ENCODE measurements around the gene GREM2.

GREM2 gene

DNA sequence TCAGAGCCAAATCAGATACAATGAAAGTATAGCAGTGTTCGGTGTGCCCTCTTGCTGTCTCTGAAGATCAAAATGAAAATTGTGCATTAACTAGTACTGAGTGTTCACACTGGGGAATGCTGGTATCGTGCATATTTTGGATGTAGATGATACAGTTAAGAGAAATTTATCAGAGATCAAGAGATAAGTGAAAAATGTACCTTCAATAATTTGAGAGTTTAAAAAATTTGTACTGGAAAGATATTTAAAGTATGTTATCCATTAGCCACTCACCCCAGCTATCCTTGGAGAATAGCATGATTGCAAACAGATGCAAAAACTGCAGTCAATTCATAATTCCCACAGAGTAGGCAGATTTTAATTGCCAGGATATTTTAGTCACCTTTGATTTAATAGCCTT lies 56.4 kb downstream of the GREM2 start:
- no peak for DNase-seq

- no peak for DNase-seq
These were observed 58.6 kb downstream of the GREM2 start for GRCh38 chr1:240553351-240553750.

DNA sequence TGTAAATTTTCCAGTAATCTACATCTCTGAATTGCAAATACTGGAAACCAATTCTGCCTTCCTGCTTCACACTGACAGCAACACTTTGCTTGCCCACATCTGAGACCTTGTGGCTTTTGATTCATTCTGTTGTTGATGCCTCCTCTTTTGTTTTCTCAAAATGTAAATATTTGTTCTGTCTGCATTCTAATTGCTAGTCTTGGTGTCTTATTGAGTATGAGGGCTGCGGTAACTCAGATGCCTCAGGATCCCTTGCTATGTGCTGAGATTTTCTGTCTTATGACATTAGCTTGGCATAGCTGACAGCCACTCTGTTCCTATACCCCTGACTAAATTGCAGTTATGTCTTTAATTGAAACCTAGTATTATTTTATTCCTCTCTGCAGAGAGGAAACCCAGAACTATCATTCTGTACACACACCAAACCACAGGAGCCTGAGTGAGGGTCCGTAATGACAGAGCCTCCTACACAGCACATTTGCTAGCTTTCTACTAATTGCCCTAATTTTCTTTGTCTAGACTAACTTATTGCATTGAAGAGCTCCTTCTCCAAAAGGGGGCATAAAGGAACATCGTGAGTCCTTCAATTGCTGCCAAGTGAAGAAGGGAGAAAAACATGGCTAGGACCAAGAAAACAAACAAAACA lies 72.1 kb downstream of the GREM2 start:
- DNase-seq = no peak

DNA sequence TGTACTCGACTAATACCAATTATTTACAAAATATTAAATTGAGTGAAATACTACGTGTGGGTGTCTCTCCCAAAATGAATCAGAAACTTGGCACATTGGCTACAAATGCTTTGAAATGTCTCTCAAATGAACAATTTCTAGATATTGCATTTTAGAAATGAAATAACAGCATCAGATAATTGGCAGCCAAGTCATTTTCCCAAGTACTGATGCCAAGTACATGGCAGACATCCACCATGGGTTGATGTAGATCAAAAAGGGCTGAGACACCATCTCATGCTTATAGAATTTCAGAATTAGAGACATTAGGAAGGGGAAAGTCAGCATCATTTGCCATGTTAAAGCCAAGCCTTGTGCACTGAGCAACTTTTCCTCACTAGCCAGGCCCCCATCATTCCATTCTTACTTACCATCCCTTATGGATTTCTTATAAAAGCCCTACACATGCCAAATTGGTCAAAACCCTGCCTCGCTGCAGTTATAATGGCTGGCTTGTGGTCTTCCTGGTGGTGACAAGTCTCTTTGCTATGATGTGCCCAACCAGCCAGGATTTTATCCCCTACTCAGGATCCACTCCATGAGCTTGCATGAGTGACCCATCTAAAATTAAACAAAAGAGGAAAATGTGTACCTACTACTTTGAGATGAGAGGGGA lies 73.1 kb downstream of the GREM2 start:
- no peak for DNase-seq

DNA sequence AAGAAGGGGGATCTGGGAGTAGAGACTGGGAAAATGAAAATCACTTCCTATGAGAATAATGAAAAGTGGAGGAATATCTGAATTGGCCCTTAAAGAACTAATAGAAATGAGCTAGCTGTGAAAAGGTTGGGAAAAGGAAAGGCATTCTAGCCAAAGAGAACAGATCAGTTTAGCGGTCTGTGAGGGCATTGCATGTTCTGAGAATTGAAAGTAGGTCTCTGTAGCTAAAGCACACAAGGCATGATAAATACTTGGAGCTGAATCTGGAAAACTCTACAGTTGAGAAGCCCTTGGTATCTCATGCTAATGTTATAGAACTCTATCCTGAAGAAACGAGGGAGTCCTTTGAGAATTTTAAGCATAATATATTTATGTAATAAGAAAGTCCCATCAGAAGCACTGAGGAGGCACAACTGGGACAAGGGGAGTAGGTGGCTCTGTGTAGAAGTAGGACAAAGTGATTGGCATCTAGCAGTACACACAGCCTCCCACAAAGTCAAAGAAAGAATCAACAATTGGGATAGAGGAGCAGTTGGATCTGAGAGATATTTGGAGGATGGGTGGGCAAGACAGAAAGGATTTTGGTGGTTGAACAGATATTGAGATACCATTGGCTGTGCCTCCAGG lies 78.7 kb downstream of the GREM2 start:
- no peak for DNase-seq

GRCh38 chr1:240528591-240528990 lies 83.4 kb downstream of the GREM2 start:
- DNase-seq = no peak

DNA sequence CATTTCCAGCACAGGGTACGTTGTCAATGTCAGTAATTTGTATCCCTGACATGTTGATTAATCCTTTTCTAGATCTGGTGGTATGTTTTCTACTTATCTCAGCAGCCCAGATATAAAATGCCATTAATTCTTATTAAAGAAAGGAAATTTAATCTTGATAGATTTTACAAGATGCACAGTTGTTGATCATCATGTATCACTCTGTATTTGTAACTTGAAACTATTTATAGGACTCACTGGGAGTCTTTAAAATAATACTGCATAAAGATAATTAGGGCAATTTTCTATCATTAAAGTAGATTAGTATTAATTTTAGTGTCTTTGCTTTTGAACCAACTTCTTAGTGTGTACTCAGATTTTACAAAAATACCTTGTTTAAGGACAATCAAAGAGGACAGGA lies 84.9 kb downstream of the GREM2 start:
- DNase-seq = no peak

DNA sequence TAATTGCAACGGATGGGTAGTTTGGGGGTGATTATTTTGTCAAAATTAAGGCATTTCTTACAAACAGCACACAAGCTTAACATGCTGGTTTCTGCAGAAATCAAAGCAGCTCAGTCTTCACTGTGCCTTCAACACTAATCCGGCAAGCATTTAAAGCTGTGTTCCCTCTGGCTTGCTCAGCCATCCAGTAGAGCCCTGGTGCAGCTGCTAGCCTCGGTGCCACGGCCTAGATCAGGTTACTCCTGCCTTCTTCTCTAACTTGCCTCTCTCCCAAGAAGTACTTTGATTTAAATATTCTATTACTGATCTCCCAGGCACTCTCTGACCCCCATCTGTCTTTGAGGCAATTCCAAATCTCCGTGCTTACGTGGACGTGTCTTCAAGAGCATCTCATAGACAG lies 85.6 kb downstream of the GREM2 start:
- DNase-seq = no peak

DNA sequence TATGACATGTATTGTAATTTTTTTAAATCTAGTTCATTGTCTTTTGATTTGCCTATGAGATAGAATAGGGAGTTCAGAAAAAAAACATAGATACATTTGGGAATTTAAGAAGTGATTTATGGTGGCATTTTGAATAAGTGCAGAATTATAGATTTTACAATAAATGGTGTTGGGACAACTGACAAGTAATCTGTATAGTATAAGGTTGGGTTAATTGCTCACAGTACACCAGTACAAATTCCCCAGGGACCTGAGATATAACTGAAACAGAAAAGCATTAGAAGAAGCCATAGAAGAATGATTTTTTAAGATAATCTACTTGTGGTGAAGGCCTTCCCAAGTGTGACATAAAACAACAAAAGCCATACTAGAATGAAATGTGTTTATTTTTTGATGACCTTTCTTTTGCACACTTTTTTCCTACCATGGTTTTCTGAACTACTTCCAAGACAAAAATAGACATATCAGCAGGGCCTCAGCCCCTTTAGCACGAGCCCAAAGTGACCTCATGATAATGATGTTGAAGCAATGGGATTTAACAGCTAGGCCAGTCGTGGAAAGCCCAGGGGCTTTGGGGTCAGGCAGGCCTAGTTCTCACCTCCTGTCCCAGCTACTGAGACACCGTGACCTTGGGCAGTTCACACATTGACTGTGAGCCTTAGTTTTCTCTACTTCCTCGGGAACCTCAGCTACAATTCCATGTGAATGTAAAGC lies 87.4 kb downstream of the GREM2 start:
- no peak for DNase-seq

DNA sequence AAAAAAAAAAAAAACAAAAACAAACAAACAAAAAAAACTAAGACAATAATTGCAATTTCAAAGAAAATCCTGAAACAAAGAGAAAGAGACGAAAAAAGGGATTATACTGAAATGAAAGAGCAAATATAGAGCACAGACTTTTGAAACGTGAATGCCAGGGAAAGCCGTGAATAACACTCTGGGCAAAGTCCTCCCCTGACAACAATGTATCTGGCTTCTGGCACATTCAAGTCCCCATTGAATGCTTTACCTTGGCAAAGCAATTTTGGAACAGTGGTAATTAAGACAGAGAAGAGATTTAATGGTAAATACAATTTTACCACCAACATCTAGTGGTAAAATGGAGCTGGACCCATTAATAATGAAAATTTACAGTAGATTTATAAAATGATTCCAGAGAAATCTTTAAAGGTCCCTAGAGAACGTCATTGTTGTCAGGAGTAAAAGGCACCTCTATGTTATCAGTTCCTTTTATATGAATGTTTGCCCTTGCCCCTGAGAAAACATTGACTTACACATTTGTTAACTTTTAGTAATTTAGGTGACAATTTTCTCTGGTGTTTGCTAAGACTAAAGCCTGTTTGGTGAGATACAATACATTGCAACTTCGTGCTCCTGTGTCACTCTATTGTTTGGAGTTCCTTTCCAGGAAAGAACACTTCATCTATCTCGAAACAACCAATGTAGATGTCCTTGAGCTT lies 89.7 kb downstream of the GREM2 start:
- no peak for DNase-seq

DNA sequence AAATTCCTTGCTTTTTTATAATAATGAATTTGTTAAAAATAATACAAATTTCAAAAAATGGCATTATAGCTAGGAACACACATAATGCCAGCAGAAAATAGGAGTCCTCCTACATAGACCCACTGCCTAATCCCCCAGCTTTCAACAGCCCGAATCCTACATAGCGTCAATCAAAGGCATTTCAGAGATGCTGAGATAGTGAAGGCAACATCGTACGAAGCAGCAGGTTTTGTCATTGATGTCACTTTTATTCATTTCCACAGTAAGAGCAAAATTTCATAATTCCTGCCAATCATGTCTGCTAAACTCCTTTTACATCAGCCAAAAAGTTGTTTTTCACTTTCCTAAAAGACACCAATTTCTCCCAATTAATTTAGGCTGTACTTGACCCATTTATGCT lies 94.1 kb downstream of the GREM2 start:
- no peak for DNase-seq

DNA sequence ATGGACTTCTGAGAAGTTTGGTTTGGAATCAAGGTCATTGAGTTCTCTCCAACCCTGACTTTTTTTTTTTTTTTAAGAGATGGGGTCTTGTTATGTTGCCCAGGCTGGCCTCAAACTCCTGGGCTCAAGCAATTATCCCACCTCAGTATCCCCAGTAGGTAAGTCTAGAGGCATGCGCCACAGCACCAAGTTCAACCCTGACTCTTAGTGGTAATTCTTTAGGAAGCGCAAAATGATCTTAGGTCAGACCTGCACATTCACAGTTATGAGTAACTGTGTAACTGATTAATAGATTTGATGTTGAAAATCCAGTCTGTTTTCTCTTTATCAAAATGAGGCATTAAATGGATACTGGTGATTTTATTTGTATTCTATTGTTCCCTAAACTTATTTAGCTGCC lies 95.9 kb downstream of the GREM2 start:
- DNase-seq = no peak

DNA sequence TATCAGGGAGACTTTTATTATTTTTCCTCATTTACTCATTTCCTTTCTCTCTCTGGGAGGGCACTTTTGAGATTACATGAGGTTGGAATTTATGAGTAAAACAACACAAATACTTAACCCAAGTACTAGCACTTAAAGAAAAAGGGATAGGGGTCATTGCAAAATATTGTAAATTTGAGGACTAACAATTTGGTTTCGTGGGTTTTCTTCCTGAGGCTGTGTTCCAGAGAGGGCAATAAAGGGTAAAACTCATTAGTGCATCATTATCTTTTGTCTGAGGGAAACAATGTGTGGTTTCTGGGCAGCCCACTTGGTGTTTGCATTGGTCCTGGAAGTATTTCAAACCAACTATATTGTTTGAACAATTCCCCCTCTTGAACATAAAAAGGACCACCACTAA lies 96.5 kb downstream of the GREM2 start:
- no peak for DNase-seq

DNA sequence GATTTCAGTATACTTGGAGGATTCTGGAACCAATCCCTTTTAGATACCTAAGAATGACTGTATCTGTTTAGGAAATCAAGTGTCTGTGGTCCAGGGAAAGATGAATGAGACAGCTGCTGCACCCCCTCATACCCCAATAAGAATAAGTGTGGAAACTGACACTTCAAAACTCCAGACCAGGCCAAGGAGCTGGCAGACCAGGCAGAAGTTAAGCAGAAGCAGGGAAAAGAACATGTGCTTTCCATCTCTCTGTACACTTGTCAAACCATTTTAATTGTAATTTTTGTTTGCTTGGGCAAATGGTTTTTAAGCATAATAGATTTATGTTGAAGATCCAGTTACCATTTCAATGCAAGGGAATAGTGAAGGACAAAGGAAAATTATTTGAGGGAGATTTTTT lies 100.2 kb downstream of the GREM2 start:
- no peak for DNase-seq

GRCh38 chr1:240508950-240509349 lies 103.0 kb downstream of the GREM2 start:
- no peak for DNase-seq

DNA sequence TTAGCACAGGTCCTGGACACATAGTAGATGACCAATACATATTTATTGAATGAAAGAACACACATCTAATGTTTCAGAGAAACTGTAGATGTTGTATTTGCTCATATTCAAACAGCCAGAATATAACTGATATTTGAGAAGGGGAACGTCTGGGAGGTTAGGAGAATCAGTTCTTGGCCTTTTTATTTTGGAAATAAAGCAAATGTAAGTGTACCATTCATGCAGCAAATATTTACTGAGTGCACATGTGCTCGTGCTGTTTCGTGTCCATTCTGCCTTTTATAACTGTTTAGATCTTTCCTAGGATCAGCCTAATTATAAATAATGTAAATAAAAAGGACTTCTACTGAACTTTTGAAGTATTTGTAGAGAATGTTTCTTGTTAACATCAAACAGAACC lies 103.8 kb downstream of the GREM2 start:
- no peak for DNase-seq

DNA sequence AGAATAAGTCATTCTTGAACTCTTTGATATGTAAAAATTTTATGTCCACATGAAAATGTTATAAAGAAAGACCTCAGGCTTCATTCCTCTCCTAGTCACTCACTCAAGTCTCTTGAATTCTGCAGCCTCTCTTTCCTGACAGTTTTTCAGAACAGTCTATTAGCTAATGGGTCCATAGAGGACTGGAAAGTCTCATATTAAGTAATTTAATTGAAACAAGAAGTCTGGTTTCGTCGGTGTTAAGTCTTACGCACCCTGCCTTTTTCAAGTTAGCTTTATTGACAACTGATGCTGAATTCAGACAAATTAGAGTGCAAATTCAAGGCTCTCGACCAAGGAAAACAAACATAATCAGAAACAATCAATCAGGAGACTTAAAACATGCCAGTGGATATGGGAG lies 105.8 kb downstream of the GREM2 start:
- no peak for DNase-seq

DNA sequence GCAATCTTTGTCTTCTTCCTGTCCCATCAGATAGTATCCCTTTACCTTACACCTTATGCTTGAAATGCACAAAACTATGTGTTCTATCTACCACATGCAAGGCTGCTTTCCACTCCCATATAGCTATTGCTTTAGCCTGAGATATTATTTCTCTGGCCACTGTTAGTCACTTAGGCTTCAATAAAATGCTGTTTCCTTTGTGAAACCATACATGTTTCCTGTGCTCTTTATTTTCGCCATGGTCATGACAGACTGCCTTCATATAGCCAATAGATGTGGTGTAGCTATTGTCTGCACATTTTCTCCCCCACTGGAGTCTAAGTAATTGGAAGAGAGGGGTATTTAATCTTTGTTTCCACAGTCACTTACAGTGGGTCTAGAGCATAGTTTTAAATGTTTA lies 108.4 kb downstream of the GREM2 start:
- DNase-seq = no peak

- no peak for DNase-seq
These were observed 108.9 kb downstream of the GREM2 start for GRCh38 chr1:240503036-240503435.

DNA sequence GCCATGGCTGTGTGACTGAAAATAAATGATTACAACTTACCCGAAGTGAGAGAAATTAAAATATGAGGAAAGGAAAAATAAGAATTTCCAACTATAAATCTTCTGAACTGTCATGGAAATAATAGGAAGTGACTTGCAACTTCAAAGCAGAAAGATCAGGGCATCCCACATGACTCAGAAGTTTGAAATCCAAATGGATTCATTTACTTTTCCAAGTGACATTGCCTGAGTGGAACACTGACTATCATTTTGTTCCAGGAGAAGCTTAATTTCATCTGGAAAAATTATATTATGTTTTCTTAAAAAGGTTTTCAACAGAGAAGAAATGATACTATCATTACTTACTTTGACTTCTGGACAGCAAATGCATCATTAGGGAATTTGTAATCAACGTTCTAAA lies 110.8 kb downstream of the GREM2 start:
- no peak for DNase-seq

- DNase-seq = no peak
These were observed 111.3 kb downstream of the GREM2 start for GRCh38 chr1:240500647-240501046.

DNA sequence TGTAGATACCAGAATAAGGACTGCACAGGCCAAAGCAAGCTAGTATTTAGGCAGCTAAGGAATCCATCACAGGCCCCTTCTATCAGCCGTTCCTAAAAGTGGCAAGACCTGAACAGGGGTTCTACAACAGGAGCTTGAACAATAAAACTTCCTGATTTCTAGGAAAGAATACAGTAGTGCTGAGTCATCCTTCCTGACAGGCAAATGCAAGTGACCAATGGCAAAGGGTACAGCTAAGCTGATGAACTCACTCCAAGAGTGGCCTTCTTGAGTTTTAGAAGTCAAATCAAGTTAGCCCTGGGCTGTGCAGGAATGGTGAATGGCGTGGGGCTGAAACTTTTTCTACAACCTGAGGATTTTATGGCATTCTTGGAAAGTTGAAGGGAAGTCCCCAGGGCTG lies 112.9 kb downstream of the GREM2 start:
- DNase-seq = no peak

GRCh38 chr1:240498335-240498734 lies 113.6 kb downstream of the GREM2 start:
- no peak for DNase-seq

Measured in stimulated activated CD4-positive, alpha-beta T cell treated with anti-CD3 and anti-CD28 coated beads, Interleukin-2, amount 100 ng/mL, for 24 hours (primary cell).